ENCODE results near the gene RBX1.

Gene RBX1

DNA sequence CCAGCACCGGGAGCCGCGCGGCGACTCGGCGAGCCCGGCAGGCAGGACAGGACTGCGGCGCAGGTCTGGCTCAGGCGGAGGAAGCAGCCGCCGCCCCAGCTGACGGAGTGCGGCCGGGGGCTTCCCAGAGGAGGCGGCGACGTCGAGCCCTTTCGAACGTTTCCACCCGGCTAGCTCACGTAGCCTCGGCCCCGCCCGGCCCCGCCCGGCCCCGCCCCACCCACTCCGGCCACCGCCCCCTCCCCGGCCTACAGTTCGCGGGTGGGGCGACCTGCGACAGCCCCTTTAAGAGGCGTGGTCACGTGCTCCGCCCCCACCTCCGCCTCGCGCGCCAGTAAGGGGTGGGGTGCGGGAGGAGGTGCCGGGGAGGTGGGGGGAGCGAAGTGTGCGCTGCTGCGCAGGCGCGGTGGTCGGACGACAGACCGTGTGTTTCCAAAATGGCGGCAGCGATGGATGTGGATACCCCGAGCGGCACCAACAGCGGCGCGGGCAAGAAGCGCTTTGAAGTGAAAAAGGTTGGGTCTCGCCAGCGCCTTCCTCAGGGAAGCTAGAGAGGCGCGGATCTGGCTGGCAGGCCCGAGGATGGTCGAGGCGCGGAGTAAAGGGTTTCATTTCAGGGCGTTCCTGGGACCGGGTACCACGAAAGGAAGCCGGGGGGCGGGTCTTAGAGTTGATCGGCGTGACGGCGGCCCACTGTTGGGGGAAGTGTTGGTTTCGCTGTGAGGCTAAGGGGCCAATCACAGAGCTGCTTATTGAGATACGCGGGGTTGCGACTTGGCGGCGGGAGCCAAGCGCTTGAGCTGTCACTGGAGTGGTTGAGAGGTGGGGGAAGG is at the start of gene RBX1:
Gene RBX1, plus strand, starts transcription at position 417 of the 833 bp plus-strand sequence. Its CDS starts 21 bp downstream, at position 438.
- TF ChIP-seq GATA2 (IDR thresholded peaks at IDR 0.05; ENCODE audit: low read depth, low read length): no peak
- no peak for TF ChIP-seq GATA3 (IDR thresholded peaks at IDR 0.05; ENCODE audit: low read depth, low read length)

DNA sequence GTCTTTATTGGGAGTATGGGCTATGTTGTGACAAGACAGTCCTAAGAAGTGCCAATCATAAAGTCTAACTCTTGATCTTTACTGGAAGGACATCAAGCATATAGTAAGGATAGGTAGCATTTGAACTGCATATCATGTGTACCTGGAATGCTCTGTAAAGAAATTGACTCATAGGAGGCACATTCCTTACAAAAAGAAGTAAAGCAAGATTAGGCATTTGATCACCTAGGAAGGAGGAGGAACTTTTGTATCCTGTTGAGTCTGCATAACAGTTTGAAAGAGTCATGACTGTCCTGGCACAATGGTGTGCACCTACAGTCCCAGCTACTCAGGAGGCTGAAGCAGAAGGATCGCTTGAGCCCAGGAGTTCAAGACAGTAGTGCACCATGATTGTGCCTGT is 47.1 kb upstream of the RBX1 start:
- TF ChIP-seq GATA3 (IDR thresholded peaks at IDR 0.05; ENCODE audit: low read depth, low read length): no peak
- no peak for TF ChIP-seq GATA2 (IDR thresholded peaks at IDR 0.05; ENCODE audit: low read depth, low read length)

DNA sequence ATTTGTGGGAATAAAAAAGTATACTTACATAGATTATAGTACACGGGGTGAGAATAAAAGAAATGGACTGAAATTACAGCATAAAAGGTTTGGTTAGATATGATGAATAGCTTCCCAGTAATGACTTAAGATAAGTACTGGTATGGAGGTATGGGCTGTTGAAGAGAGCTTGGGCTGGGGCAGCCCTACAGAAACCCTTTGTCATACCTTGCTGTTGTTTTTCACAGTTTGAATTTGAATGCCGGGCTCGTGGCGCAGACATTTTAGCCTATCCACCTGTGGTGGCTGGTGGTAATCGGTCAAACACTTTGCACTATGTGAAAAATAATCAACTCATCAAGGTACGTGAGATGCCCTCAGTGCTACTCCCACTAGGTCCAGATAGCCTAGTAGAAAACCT is 42.3 kb upstream of the RBX1 start:
- TF ChIP-seq GATA3 (IDR thresholded peaks at IDR 0.05; ENCODE audit: low read depth, low read length): no peak
- no peak for TF ChIP-seq GATA2 (IDR thresholded peaks at IDR 0.05; ENCODE audit: low read depth, low read length)

DNA sequence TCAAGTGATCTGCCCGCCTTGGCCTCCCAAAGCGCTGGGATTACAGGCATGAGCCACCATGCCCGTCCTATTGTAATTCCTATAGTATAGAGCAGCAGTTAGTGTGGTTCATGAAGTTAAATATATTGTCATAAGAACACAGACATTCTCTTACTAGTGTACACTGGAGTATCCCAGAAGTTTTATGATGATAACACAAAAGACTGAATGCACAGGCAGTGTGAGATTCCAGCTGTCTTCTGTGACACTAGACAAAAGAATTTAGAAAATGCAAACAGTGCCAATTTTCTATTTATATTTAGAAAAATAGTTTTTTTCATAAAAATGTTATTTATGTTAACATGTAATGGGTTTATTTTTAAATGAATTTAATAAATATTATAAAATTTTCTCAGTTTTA is 39.4 kb upstream of the RBX1 start:
- no peak for TF ChIP-seq GATA3 (IDR thresholded peaks at IDR 0.05; ENCODE audit: low read depth, low read length)
- TF ChIP-seq GATA2 (IDR thresholded peaks at IDR 0.05; ENCODE audit: low read depth, low read length): no peak

DNA sequence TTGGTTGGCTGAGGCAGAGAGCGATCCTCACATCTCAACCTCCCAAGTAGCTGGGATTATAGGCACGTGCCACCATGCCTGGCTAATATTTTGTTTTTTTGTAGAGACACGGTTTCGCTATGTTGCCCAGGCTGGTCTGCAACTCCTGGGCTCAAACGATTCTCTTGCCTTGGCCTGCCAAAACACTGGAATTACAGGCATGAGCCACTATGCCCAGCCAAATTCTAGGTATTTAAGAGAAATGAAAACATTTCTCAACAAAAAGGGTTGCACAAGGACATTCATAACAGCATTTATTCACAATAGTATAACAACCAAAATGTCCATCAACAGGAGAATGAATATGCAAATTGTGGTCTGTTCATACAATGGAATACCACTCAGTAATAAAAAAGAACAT is 31.7 kb upstream of the RBX1 start:
- no peak for TF ChIP-seq GATA2 (IDR thresholded peaks at IDR 0.05; ENCODE audit: low read depth, low read length)
- TF ChIP-seq GATA3 (IDR thresholded peaks at IDR 0.05; ENCODE audit: low read depth, low read length): no peak

DNA sequence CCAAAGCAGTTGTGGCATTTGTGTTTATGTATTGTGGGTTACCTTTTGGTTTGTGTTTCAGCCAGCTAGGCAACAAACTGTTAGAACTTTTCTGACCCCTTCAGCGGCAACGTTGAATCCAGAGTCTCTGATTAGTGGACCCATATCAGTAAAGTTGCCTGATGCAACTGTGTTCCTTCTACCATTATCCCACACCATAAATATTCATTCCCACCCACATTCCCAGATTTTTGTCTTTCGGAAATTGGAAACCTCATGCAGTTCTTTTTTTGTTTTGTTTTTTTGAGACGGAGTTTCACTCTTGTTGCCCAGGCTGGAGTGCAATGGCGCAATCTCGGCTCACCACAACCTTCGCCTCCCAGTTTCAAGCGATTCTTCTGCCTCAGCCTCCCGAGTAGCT is 30.7 kb upstream of the RBX1 start:
- TF ChIP-seq GATA3 (IDR thresholded peaks at IDR 0.05; ENCODE audit: low read depth, low read length) (no peak), GATA2 (IDR thresholded peaks at IDR 0.05; ENCODE audit: low read depth, low read length) (no peak)

DNA sequence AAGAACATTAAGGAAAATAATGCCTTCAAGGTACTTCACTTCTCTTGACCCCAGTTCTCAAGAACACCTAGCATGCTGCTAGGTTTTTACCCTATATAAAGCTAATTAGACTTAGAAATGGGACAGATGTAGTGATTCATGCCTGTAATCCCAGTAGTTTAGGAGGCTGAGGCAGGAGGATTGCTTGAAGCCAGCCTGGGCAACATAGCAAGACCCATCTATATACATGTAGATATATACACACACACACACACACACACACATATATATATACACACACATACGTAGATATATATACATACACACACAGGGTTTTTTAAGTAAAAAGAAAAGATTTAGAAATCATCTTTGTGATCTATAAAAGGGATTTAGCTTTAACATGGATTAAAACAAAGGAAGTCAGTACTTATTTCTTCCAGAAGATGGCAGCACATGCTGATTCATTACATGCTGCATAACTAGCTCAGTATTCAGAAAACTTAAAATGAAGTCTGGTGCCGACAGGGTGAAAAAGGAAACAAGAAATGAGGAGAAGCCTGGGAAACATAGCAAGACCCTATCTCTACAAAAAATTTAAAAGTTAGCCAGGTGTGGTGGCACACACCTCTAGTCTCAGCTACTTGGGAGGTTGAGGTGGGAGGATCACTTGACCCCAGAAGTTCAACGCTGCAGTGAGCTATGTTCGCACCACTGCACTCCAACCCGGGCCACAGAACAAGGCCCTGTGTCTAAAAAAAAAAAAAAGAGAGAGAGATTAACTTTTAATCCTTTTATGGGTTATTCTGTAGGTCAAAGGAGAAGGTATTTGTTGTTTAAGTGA is 28.5 kb upstream of the RBX1 start:
- TF ChIP-seq GATA2 (IDR thresholded peaks at IDR 0.05; ENCODE audit: low read depth, low read length): no peak
- TF ChIP-seq GATA3 (IDR thresholded peaks at IDR 0.05; ENCODE audit: low read depth, low read length): no peak

DNA sequence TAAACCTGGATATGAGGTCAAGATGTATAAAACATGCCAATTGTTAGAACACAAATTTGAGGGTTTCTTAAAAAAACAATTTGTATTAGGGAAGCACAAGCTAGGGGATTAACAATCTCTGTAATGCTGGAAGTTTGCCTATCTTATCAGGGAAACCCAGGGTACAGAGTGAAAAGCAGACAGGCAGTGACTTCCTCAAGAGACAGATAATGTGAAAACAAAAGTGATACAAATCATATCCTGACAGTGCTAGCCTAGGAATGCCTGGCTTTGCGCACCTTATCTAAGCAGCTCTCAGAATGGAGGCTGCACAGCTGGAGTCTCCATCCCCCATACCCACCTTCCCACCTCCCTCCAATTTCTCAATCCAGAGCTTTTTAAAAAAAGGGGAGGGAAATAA is 22.5 kb upstream of the RBX1 start:
- no peak for TF ChIP-seq GATA3 (IDR thresholded peaks at IDR 0.05; ENCODE audit: low read depth, low read length)
- no peak for TF ChIP-seq GATA2 (IDR thresholded peaks at IDR 0.05; ENCODE audit: low read depth, low read length)

DNA sequence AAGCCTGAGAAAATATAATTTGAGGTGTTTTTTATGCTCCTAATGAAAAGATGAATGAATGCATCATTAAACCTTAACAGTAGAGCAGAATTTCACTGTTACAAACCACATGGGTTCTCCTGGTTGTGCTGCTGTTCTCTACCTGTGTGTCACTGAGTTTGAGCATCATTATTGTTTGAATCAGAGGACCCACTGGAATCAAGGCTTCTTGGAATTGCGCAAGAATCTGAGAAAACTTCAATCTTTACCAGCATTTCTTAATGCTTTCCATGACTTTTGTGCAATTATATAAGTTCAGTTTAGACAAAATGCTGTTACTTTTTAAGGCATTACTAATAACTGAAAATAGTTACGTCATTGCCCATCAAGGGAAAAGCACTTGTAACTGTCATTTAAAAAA is 18.8 kb upstream of the RBX1 start:
- no peak for TF ChIP-seq GATA2 (IDR thresholded peaks at IDR 0.05; ENCODE audit: low read depth, low read length)
- no peak for TF ChIP-seq GATA3 (IDR thresholded peaks at IDR 0.05; ENCODE audit: low read depth, low read length)

DNA sequence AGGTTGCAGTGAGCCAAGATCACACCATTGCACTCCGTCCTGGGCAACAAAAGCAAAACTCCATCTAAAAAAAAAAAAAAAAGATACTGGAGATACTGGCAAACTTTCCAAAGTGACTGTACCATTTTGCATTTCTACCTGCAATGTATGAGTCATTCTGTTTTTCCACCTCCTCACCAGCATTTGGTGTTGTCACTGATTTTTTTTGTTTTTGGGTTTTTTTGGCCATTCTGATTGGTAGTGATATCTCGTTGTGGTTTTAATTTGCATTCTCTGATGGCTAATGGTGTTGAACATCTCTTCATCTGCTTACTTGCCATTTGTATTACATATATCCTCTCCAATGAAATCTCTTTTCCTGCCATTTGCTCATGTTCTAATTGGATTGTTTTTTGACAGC is 12.0 kb upstream of the RBX1 start:
- no peak for TF ChIP-seq GATA2 (IDR thresholded peaks at IDR 0.05; ENCODE audit: low read depth, low read length)
- TF ChIP-seq GATA3 (IDR thresholded peaks at IDR 0.05; ENCODE audit: low read depth, low read length): no peak

DNA sequence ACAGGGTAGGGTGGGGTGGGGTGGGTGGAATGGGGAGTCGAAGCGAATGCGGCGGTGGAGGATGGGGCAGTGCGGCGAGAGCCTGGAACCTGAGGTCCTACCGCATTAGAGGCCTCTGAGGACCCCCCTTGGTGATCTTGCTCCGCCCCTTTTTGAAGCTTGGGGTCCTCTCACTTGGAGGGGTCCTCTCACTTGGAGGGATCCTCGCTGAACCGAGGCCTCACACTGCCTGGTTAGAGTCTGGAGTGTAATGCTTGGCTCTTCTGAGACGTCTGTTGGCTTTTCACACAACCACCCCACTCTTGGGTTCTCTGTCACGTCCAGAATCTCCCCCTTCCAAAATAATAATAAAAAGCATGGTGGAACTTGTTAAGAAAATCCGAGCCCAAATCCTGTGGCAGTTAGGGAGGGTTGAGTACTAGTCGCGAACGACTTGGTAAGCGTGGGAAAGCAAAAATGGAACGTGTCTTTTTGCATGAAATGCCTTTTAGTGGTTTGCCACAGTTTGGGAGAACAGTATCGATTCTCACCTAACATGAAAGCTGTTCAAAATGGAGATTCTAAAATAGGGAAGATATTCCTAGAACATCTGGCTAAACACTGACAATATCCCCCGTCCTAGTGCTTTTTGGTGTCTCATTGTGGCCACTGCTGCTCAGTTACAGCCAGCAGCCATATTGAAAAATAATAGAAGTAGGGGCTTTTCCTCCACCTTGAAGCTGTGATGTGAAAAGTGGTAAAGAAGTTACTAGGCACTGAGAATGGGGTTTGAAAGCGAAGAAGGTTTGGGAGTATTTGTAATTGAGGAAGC is 822 bp downstream of the RBX1 start:
- TF ChIP-seq GATA2 (IDR thresholded peaks at IDR 0.05; ENCODE audit: low read depth, low read length) (no peak), GATA3 (IDR thresholded peaks at IDR 0.05; ENCODE audit: low read depth, low read length) (no peak)

DNA sequence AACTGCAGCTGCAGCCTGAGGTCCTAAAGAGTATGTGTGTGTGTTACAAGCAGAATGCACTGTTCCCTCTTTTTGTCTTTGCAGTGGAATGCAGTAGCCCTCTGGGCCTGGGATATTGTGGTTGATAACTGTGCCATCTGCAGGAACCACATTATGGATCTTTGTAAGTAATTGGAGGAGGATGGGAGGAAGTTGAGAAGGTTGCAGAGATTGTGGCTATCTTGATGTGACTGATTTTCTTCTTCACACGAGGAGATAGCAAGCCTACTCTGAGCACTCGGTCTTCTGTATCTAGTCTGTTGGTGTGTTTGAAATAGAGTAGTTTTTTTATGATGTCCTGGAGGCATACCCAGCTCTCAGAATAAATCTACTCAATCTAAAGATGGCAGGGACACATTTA is 2.3 kb downstream of the RBX1 start:
- TF ChIP-seq GATA3 (IDR thresholded peaks at IDR 0.05; ENCODE audit: low read depth, low read length): no peak
- no peak for TF ChIP-seq GATA2 (IDR thresholded peaks at IDR 0.05; ENCODE audit: low read depth, low read length)

DNA sequence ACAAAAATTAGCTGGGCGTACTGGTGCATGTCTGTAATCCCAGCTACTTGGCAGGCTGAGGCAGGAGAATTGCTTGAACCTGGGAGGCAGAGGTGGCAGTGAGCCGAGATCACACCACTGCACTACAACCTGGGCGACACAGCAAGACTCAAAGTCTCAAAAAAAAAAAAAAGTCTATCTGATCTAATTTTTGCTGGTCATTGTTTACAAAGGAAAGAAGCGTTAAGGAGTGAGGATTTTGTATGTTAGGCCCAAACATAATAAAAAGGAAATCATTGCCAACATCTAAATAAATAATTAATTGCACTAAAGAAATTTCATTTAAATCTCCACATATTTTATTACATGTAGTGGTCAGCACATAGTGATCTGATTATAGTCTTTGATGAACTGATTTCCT is 2.9 kb downstream of the RBX1 start:
- no peak for TF ChIP-seq GATA3 (IDR thresholded peaks at IDR 0.05; ENCODE audit: low read depth, low read length)
- no peak for TF ChIP-seq GATA2 (IDR thresholded peaks at IDR 0.05; ENCODE audit: low read depth, low read length)

DNA sequence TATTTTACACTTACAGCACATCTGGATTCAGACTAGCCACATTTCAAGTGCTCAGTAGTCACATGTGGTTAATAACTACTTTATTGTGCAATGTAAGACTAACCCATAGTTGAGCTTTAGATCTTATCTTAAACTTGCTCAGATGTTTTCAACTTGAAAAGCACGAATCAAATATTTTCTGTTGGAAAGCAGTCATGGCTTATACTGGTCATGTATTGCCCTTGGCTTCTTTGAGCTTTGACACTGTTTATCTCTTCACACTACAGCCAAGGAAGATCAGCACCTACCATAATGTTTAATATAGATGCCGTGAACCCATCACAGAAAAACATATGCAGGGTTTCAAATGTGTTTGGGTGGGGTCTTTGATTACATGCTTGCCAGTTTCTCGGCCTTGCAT is 4.4 kb downstream of the RBX1 start:
- TF ChIP-seq GATA3 (IDR thresholded peaks at IDR 0.05; ENCODE audit: low read depth, low read length) (no peak), GATA2 (IDR thresholded peaks at IDR 0.05; ENCODE audit: low read depth, low read length) (no peak)

Data from SH-SY5Y (cell line).